ENCODE results near the gene ALKBH7. TPM values are rescaled to one million over a fixed set of nuclear protein-coding genes. Genes with fewer than 3 reads are reported as not detected.
"Not testable (repeated sequence)": the region's sequence is repeated elsewhere in the genome, so short reads cannot be mapped to it uniquely, and the experiment has no call there.

ALKBH7 gene
- total RNA-seq, 1 donor from 2014 or later = 77.1 TPM

- H3K27me3 ChIP-seq = no peaks in the 10 kb centered on the region
- no peak overlapping the region for H3K4me3 ChIP-seq
- no peak overlapping the region for H3K27ac ChIP-seq
- DNase-seq (ENCODE audit: extremely low spot score in 2 of 2) = no peak
- no peak for TF ChIP-seq POLR2A (IDR thresholded peaks at IDR 0.05)
- no peak for TF ChIP-seq POLR2AphosphoS5 (IDR thresholded peaks at IDR 0.05; ENCODE audit: insufficient read depth in 1 of 2, low read depth in 1 of 2)
- TF ChIP-seq CTCF (IDR thresholded peaks at IDR 0.05) = no peak
- intact Hi-C loops (cut with DNase I) = no loop called here
- no peaks in the 10 kb centered on the region for H3K36me3 ChIP-seq
- no peaks in the 10 kb centered on the region for H3K4me1 ChIP-seq
- no peaks in the 10 kb centered on the region for H3K9me3 ChIP-seq
Observed at GRCh38 chr19:6334490-6335285, 37.9 kb upstream of the ALKBH7 start.

GRCh38 chr19:6340493-6341201 lies 31.9 kb upstream of the ALKBH7 start:
- H3K27me3 ChIP-seq = no peaks in the 10 kb centered on the region
- H3K4me3 ChIP-seq = no peak overlapping the region
- DNase-seq (ENCODE audit: extremely low spot score in 2 of 2) = no peak
- no peaks in the 10 kb centered on the region for H3K4me1 ChIP-seq
- no peaks in the 10 kb centered on the region for H3K36me3 ChIP-seq
- no peak overlapping the region for H3K27ac ChIP-seq
- no peaks in the 10 kb centered on the region for H3K9me3 ChIP-seq
- TF ChIP-seq CTCF (IDR thresholded peaks at IDR 0.05) = no peak
- TF ChIP-seq POLR2AphosphoS5 (IDR thresholded peaks at IDR 0.05; ENCODE audit: insufficient read depth in 1 of 2, low read depth in 1 of 2) = no peak
- no peak for TF ChIP-seq POLR2A (IDR thresholded peaks at IDR 0.05)
- intact Hi-C loops (cut with DNase I) = no loop called here

GRCh38 chr19:6343462-6343861 lies 29.1 kb upstream of the ALKBH7 start:
- TF ChIP-seq CTCF (IDR thresholded peaks at IDR 0.05) = no peak
- no peak for TF ChIP-seq POLR2AphosphoS5 (IDR thresholded peaks at IDR 0.05; ENCODE audit: insufficient read depth in 1 of 2, low read depth in 1 of 2)
- no peak for TF ChIP-seq POLR2A (IDR thresholded peaks at IDR 0.05)
- H3K9me3 ChIP-seq = no peaks in the 10 kb centered on the region
- no peak overlapping the region for H3K27ac ChIP-seq
- no peak for DNase-seq (ENCODE audit: extremely low spot score in 2 of 2)
- no peaks in the 10 kb centered on the region for H3K36me3 ChIP-seq
- intact Hi-C loops (cut with DNase I) = no loop called here
- no peaks in the 10 kb centered on the region for H3K4me1 ChIP-seq
- no peaks in the 10 kb centered on the region for H3K27me3 ChIP-seq
- H3K4me3 ChIP-seq = no peak overlapping the region

GRCh38 chr19:6349271-6349670 lies 23.3 kb upstream of the ALKBH7 start:
- intact Hi-C loops (cut with DNase I); H3K9me3 ChIP-seq; H3K4me3 ChIP-seq; H3K27ac ChIP-seq; H3K4me1 ChIP-seq; H3K27me3 ChIP-seq; DNase-seq (ENCODE audit: extremely low spot score in 2 of 2); H3K36me3 ChIP-seq: not testable (repeated sequence)

GRCh38 chr19:6350688-6351087 lies 21.9 kb upstream of the ALKBH7 start:
- TF ChIP-seq CTCF (IDR thresholded peaks at IDR 0.05) (no peak), POLR2A (IDR thresholded peaks at IDR 0.05) (no peak), POLR2AphosphoS5 (IDR thresholded peaks at IDR 0.05; ENCODE audit: insufficient read depth in 1 of 2, low read depth in 1 of 2) (no peak)
- Histone ChIP-seq H3K4me1 (no peaks in the 10 kb centered on the region), H3K9me3 (no peaks in the 10 kb centered on the region), H3K27me3 (no peaks in the 10 kb centered on the region), H3K4me3 (no peak overlapping the region), H3K36me3 (no peaks in the 10 kb centered on the region), H3K27ac (no peak overlapping the region)
- DNase-seq (ENCODE audit: extremely low spot score in 2 of 2) = no peak
- intact Hi-C loops (cut with DNase I) = no loop called here

Measured in vagina (tissue), 2 donors.